ENCODE results near the gene GRIA1. TPM values are rescaled to one million over a fixed set of nuclear protein-coding genes. Genes with fewer than 3 reads are reported as not detected.
A peak's percentile ranks its signal among the peaks of the same experiment; 100 is the strongest.

The GRIA1 gene
- total RNA-seq, 1 donor from 2014 or later = 0.55 TPM

GRCh38 chr5:153559926-153560325, 69.5 kb downstream of the GRIA1 start:
- DNase-seq (ENCODE audit: low spot score) = no peak
- H3K27ac Mint-ChIP-seq (ENCODE audit: unreplicated experiment) = peak overlapping the region; percentile 38
- TF ChIP-seq, protein P1, sequence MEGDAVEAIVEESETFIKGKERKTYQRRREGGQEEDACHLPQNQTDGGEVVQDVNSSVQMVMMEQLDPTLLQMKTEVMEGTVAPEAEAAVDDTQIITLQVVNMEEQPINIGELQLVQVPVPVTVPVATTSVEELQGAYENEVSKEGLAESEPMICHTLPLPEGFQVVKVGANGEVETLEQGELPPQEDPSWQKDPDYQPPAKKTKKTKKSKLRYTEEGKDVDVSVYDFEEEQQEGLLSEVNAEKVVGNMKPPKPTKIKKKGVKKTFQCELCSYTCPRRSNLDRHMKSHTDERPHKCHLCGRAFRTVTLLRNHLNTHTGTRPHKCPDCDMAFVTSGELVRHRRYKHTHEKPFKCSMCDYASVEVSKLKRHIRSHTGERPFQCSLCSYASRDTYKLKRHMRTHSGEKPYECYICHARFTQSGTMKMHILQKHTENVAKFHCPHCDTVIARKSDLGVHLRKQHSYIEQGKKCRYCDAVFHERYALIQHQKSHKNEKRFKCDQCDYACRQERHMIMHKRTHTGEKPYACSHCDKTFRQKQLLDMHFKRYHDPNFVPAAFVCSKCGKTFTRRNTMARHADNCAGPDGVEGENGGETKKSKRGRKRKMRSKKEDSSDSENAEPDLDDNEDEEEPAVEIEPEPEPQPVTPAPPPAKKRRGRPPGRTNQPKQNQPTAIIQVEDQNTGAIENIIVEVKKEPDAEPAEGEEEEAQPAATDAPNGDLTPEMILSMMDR (IDR thresholded peaks at IDR 0.05) = no peak
- H3K9me3 Mint-ChIP-seq (ENCODE audit: low read depth) = no peaks in the 10 kb centered on the region
- no peak overlapping the region for H3K4me3 Mint-ChIP-seq (ENCODE audit: unreplicated experiment)
- H3K36me3 Mint-ChIP-seq (ENCODE audit: low read depth) = no peaks in the 10 kb centered on the region
- no peaks in the 10 kb centered on the region for H3K27me3 Mint-ChIP-seq (ENCODE audit: low read depth)
- peaks cover 7% of the 10 kb centered on the region for H3K4me1 Mint-ChIP-seq (ENCODE audit: low read depth)

DNA sequence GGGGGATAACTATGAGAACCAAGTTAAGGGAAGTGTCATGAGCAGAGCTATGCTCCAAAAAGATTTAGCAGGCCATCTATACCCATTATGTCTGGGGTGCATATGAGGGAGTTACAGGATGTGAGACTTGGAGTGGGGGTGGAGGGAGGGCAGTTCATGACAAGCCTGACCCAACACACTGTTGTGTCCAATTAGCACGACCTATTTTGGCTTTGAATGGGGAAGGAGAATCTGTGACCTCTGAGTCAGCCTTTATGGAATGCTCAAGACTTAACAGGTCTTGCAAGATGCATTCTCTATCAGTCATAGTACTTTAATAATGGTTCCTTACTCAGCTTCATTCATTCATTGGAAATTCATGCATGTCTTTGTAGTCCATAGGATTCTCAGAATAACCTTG, 71.7 kb downstream of the GRIA1 start:
- no peak for DNase-seq (ENCODE audit: low spot score)
- H3K36me3 Mint-ChIP-seq (ENCODE audit: low read depth) = no peaks in the 10 kb centered on the region
- H3K27me3 Mint-ChIP-seq (ENCODE audit: low read depth) = no peaks in the 10 kb centered on the region
- H3K4me3 Mint-ChIP-seq (ENCODE audit: unreplicated experiment) = no peak overlapping the region
- H3K9me3 Mint-ChIP-seq (ENCODE audit: low read depth) = peaks cover 3% of the 10 kb centered on the region
- H3K27ac Mint-ChIP-seq (ENCODE audit: unreplicated experiment) = no peak overlapping the region
- peaks cover 7% of the 10 kb centered on the region for H3K4me1 Mint-ChIP-seq (ENCODE audit: low read depth)
- TF ChIP-seq, protein P1 (IDR thresholded peaks at IDR 0.05) = no peak

- Mint-ChIP-seq H3K4me3 (ENCODE audit: unreplicated experiment) (no peak overlapping the region), H3K9me3 (ENCODE audit: low read depth) (peaks cover 3% of the 10 kb centered on the region), H3K27me3 (ENCODE audit: low read depth) (no peaks in the 10 kb centered on the region), H3K36me3 (ENCODE audit: low read depth) (no peaks in the 10 kb centered on the region), H3K4me1 (ENCODE audit: low read depth) (peaks cover 15% of the 10 kb centered on the region), H3K27ac (ENCODE audit: unreplicated experiment) (no peak overlapping the region)
- TF ChIP-seq, protein P1 (IDR thresholded peaks at IDR 0.05) = no peak
- DNase-seq (ENCODE audit: low spot score) = no peak
Observed at GRCh38 chr5:153565822-153566221, 75.4 kb downstream of the GRIA1 start.

DNA sequence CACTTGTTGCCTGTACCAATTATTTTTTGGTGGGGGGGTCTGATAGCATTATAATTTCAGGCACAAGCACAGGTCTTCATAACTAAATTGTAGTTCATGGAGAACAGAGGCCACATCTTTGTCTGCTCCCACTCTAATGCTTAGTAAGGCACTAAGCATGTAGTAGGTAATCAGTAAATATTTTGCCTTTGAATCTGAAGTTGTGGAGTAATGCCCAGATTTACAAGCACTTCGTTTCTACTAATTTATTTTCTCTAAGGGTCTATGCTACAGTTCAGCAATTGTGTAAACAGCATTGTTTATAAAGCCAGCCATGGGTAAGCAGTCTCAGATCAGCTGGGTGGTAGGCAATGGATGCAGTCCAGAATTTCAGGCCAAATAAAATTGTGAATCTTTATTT, 78.6 kb downstream of the GRIA1 start:
- Mint-ChIP-seq H3K4me3 (ENCODE audit: unreplicated experiment) (no peak overlapping the region), H3K9me3 (ENCODE audit: low read depth) (peaks cover 3% of the 10 kb centered on the region), H3K27me3 (ENCODE audit: low read depth) (no peaks in the 10 kb centered on the region), H3K36me3 (ENCODE audit: low read depth) (no peaks in the 10 kb centered on the region), H3K27ac (ENCODE audit: unreplicated experiment) (no peak overlapping the region), H3K4me1 (ENCODE audit: low read depth) (peaks cover 41% of the 10 kb centered on the region)
- TF ChIP-seq, protein P1 (IDR thresholded peaks at IDR 0.05) = no peak
- no peak for DNase-seq (ENCODE audit: low spot score)

- H3K36me3 Mint-ChIP-seq (ENCODE audit: low read depth) = no peaks in the 10 kb centered on the region
- H3K9me3 Mint-ChIP-seq (ENCODE audit: low read depth) = no peaks in the 10 kb centered on the region
- no peaks in the 10 kb centered on the region for H3K27me3 Mint-ChIP-seq (ENCODE audit: low read depth)
- peak overlapping the region; percentile 70 for H3K27ac Mint-ChIP-seq (ENCODE audit: unreplicated experiment)
- DNase-seq (ENCODE audit: low spot score) = no peak
- no peak overlapping the region for H3K4me3 Mint-ChIP-seq (ENCODE audit: unreplicated experiment)
- TF ChIP-seq, protein P1 (IDR thresholded peaks at IDR 0.05) = no peak
- H3K4me1 Mint-ChIP-seq (ENCODE audit: low read depth) = peaks cover 41% of the 10 kb centered on the region
Observed at GRCh38 chr5:153571162-153571561, 80.7 kb downstream of the GRIA1 start.

All from chondrocyte (in vitro differentiated cells).